ENCODE data around the gene CSRNP3. TPM values are rescaled to one million over a fixed set of nuclear protein-coding genes. Genes with fewer than 3 reads are reported as not detected.
A peak's percentile ranks its signal among the peaks of the same experiment; 100 is the strongest.

The CSRNP3 gene
- total RNA-seq, 1 donor from 2014 or later: 1.6 TPM

- no peak overlapping the region for H3K4me3 ChIP-seq (ENCODE audit: low read depth, low read length)
- DNase-seq (ENCODE audit: low read depth): no peak
- TF ChIP-seq CTCF (conservative IDR thresholded peaks at IDR 0.05; ENCODE audit: low read depth, low read length): no peak
These were observed 5.9 kb downstream of the CSRNP3 start for GRCh38 chr2:165475277-165476004.

GRCh38 chr2:165479856-165480255 lies 10.4 kb downstream of the CSRNP3 start:
- no peak for DNase-seq (ENCODE audit: low read depth)
- no peak overlapping the region for H3K4me3 ChIP-seq (ENCODE audit: low read depth, low read length)
- TF ChIP-seq CTCF (conservative IDR thresholded peaks at IDR 0.05; ENCODE audit: low read depth, low read length): no peak

- H3K4me3 ChIP-seq (ENCODE audit: low read depth, low read length): no peak overlapping the region
- TF ChIP-seq CTCF (conservative IDR thresholded peaks at IDR 0.05; ENCODE audit: low read depth, low read length): no peak
- peak; percentile 30 for DNase-seq (ENCODE audit: low read depth)
These were observed 25.1 kb downstream of the CSRNP3 start for GRCh38 chr2:165494573-165494972.

GRCh38 chr2:165497659-165498317 lies 28.3 kb downstream of the CSRNP3 start:
- TF ChIP-seq CTCF (conservative IDR thresholded peaks at IDR 0.05; ENCODE audit: low read depth, low read length): no peak
- no peak for DNase-seq (ENCODE audit: low read depth)
- no peak overlapping the region for H3K4me3 ChIP-seq (ENCODE audit: low read depth, low read length)

GRCh38 chr2:165499131-165499530 lies 29.6 kb downstream of the CSRNP3 start:
- no peak for TF ChIP-seq CTCF (conservative IDR thresholded peaks at IDR 0.05; ENCODE audit: low read depth, low read length)
- DNase-seq (ENCODE audit: low read depth): no peak
- no peak overlapping the region for H3K4me3 ChIP-seq (ENCODE audit: low read depth, low read length)

- no peak for TF ChIP-seq CTCF (conservative IDR thresholded peaks at IDR 0.05; ENCODE audit: low read depth, low read length)
- DNase-seq (ENCODE audit: low read depth): no peak
- no peak overlapping the region for H3K4me3 ChIP-seq (ENCODE audit: low read depth, low read length)
These were observed 30.5 kb downstream of the CSRNP3 start for GRCh38 chr2:165500001-165500400.

GRCh38 chr2:165500816-165501215 lies 31.3 kb downstream of the CSRNP3 start:
- DNase-seq (ENCODE audit: low read depth): no peak
- no peak overlapping the region for H3K4me3 ChIP-seq (ENCODE audit: low read depth, low read length)
- no peak for TF ChIP-seq CTCF (conservative IDR thresholded peaks at IDR 0.05; ENCODE audit: low read depth, low read length)

All from epithelial cell of proximal tubule (primary cell).